Ovary (tissue), 3 donors: Measurements from ENCODE around the gene RNF43.

Source experiments
- EP300 ChIP-seq: sonication (generic); formaldehyde crosslinking; IDR thresholded peaks from one replicate; pipeline ENCODE4 v1.6.1; 2017; ENCODE audit warnings: antibody characterized with exemption
- POLR2A ChIP-seq: fragments of 450-650 bp; IDR thresholded peaks from one replicate; pipeline ENCODE4 v1.6.1; 2017; ENCODE audit warnings: antibody characterized with exemption, mild to moderate bottlenecking, moderate library complexity
- TF ChIP-seq, protein P1 (sequence below), 3 donors: fragments of 450-650 bp in 2 of 3; fragments of 200-600 bp in 1 of 3; IDR thresholded peaks; one replicate each; pipeline versions ENCODE4 v1.5.1 to v1.8.0; 2016 to 2022; ENCODE audit warnings: antibody characterized with exemption in 3 of 3, mild to moderate bottlenecking in 1 of 3
- donor health status: DM: no; HTN: no; CAD: no.

DNA sequence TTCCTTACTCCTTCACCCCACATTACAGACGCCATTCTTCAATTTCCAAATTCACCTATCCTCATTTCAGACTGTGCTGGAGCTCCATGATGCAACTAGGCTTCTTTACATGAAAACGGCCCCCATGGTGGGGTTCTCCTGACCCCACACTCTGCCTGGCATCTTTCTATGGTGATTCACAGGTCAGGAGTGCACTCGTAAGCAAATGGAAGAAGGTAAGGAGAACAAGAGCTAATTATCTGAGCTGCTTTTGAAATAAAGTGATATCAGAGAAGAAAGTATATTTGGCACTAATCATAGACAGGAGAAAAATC lies 37.9 kb downstream of the RNF43 start:
- TF ChIP-seq, protein P1, sequence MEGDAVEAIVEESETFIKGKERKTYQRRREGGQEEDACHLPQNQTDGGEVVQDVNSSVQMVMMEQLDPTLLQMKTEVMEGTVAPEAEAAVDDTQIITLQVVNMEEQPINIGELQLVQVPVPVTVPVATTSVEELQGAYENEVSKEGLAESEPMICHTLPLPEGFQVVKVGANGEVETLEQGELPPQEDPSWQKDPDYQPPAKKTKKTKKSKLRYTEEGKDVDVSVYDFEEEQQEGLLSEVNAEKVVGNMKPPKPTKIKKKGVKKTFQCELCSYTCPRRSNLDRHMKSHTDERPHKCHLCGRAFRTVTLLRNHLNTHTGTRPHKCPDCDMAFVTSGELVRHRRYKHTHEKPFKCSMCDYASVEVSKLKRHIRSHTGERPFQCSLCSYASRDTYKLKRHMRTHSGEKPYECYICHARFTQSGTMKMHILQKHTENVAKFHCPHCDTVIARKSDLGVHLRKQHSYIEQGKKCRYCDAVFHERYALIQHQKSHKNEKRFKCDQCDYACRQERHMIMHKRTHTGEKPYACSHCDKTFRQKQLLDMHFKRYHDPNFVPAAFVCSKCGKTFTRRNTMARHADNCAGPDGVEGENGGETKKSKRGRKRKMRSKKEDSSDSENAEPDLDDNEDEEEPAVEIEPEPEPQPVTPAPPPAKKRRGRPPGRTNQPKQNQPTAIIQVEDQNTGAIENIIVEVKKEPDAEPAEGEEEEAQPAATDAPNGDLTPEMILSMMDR (IDR thresholded peaks at IDR 0.05), result no peak
- TF ChIP-seq EP300, result no peak
- no peak for TF ChIP-seq POLR2A
